Retina (tissue), 1 donor: ENCODE results near the gene FAM170B.

Experiments
- DNase-seq: peaks from one replicate; pipeline ENCODE4 v3.0.0-alpha.2; 2016

Gene FAM170B

GRCh38 chr10:49119746-49120145, 14.1 kb downstream of the FAM170B start:
- no peak for DNase-seq

- DNase-seq: peak; percentile 55
Observed at GRCh38 chr10:49118430-49119074, 15.3 kb downstream of the FAM170B start.

DNA sequence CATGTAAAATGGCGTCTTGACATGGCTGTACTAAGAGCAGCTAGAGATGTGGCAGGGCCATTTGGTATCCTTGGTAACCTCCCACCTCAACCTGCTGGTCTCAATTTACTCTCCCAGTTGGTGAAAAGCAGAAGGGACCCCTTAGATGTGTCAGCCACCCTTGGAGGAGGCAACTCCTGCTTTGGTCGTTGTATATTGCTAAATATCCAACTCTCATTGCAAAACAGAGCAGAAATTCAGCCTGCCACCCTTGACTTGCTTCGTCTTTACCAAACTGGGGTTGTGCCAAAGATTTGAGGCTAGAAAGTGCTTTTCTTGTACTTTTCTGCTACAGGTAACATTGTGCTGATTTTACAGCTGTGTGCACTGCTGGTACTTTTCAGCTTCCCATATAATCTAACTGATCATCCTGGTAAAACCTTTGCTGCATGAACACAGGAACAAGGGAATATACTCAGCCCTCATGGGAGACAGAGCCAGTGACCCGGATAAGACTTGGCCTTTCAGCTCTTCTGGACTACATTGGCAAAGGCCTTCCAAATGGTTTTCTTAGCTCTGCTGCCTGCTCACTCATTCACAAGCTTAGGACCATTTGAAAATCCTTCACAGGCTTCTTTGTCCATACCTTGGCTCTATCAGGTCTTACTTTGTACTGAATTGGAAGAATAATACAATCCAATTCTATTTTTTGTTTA, 16.3 kb downstream of the FAM170B start:
- no peak for DNase-seq

DNA sequence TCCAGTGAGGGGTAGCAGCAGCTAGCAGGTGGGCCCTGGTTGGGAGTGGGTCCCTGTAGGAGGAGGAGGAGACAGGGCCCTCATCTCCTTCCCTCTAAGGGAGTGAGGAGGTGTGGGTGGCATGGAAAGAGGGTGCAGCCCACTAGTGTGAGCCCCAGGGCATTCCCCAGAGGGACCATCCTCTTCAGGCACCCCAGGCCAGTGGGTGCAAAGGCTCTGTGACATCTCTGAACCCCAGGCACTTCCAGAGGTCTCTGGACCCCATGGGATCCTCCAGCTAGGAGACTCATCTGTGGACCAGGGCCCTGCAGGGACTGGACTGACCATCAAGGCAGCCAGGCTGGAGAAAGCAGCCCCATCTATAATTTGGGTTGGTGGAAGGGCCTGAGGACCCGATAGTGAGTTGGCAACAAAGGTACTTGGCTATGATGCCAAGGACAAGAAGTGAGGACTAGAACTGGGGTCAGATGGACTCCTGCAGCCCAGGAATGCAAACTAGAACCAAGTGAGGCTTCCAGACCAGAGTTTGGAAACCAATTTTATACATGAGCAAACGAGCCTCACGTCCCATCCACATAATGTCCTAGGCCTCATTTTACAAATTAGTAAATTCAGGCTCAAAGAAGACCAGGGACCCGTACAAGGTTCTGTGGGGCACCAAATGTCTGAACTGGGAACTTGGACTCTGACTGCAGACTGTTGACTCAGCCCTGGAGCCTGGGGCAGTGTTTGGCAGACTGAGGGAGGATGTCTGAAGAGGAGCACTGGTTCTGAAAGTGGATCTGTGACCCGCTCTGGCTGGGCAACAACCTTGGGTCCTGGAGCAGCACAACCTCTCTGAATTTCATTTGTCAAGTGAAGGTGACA, 17.1 kb downstream of the FAM170B start:
- no peak for DNase-seq

DNA sequence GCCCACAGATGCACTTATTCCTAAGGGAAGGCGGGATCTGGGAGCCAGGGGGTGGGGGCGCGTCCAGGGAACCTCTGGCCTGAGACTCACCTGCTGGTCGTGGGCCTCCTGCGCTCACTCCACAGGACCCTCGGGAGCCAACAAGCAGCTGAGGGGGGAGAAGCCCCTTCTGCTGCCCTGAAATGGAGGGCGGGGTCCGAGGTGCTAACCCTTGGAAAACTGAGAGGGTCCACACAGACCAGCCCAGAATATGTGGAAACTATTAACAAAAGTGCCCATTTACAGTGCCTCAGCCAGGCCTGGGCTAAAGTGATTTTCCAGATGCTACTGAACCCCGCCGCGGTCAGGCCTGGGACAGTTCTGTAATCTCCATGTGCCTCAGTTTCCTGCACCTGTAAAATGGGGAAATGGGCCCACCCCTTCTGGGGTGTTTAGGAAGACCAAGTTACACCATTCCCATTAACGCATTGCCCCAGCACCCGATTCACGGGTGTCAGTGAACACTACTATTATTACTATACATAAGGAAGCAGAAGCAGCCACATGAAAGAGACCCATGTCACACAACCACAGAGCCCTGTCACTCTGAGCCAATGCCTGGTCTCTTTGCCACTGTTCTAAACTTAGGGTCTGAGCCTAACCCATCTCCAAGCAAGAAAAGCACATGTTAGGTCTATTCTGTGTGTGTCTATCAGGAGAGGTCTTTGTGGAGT, 17.9 kb downstream of the FAM170B start:
- no peak for DNase-seq

DNA sequence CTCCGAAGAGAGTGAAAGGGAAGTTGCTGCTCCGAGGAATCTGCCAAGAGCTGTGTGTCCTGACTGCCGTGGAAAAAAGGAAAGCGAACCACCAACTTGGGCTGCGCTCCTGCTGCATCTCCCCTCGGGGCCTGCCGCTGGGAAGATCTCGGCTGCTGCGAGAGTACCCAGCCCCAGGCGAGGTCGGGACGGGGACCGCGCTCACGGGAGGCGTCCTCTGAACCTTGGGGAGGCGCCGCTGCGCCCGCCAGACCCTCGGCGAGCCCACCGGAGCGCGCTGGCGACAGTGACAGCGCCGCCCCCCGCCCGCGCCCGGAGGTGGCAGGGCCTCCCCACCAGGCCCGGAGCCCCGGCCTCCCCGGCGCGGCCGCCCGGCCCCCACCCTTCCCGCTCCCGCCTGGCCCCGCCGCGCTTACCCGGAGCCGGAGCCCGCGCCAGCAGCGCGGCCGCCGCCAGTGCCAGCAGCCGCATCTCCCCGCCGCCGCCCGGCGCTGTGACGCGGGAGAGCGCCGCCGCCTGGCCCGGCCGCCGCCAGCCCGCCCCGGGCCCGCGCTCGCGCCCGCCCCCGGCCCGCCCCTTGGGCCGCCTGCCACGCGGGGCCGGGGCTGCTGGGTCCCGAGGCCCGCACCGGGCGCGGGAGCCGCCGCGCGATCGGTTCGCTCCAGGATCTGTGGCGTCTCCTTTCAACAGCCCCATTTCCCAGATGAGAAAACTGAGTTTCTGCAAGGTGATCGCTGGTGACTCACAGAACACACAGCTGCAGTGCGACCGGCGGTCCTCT, 18.6 kb downstream of the FAM170B start, which contains the start of gene VSTM4:
TSS of gene VSTM4 (minus strand) at position 508 of the 781 bp plus-strand sequence. CDS start at position 471, 37 bp downstream.
- DNase-seq: peak; percentile 77

DNA sequence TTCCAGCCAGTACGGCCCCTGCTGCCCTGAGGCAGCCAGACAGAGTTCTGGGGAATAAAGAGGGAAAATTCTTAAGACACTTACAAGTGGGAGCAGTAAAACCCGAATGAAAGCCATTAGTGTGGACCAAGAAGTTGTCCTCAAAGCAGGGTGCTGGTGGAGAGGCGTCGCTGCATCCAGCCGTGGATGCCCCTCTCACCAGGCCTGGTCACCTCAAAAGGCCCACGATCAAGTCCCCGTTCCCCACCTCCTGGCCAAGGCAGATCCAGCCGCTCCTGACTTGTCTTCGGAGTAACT, 19.2 kb downstream of the FAM170B start:
- DNase-seq: no peak

DNA sequence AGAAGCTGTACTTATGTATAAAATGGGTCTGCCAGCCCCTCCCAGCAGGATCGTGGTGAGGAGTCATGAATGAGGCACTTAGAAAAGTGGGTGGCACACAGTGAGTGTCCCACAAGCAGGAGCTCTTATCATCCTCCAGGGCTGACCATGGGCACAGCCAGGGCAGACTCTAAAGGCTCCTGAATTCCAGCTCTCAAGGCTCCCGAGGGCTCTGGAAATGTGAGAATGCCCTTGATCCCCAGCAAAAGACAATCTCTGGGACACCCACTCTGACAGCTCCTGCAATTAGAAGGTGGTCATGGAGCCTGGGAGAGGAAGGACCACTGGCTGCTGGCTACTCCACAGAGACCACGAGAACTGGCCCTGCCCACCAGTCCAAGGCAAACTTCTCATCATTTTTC, 20.1 kb downstream of the FAM170B start:
- DNase-seq: no peak

GRCh38 chr10:49112851-49113250, 21.0 kb downstream of the FAM170B start:
- no peak for DNase-seq

- no peak for DNase-seq
Observed at GRCh38 chr10:49112098-49112497, 21.7 kb downstream of the FAM170B start.

DNA sequence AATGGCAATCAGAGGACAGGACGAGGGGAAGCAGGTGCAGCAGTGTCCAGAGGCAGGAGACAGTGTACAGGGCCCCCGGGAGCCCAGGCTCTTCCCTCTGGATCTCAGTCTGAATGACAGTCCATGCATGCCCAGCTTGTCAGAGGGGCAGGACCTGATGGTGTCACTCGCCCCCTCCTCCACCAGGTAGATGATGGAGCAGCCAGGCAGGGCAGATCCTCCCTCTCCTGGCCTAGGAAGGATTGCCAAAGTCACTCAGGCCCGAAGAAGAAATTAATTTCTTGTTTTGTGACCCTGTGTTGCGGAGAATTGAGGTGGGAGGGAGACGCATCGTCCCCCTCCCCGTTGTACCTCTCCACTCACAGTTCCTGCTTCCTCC, 22.5 kb downstream of the FAM170B start:
- DNase-seq: no peak

- DNase-seq: no peak
Observed at GRCh38 chr10:49110684-49111319, 23.0 kb downstream of the FAM170B start.

DNA sequence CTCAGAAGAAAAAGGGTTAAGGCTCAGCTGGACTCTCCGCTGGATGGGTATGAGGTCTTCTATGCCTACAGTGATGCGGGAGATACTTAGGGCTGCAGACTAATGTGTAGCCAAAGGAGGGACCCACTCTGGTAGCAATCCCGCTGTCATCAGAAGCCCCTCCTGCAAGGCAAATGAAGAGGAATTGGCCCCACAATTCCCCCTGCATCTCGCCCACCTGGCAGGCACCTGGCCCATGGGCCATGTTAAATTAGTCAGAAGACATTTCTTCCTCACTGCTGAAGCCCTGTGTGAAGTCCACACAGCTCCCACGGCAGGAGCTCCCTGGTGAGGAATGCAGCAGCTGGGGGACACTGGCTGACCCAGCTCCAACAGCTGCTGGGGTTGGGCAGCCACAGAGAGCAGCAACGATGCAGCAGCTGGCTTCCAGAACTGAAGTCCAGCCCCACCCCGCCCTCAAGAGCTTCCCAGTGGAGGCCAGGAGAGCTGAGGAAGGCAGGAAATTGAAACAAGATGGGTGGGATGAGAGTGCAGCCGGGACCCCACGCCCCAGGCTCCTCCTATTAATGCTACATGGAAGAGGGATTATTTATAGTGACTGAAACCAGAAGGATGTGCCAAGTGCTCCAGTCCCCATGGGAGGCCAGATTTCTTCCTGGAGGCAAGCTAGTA, 24.0 kb downstream of the FAM170B start:
- DNase-seq: peak; percentile 41

GRCh38 chr10:49108656-49109055, 25.2 kb downstream of the FAM170B start:
- DNase-seq: no peak

DNA sequence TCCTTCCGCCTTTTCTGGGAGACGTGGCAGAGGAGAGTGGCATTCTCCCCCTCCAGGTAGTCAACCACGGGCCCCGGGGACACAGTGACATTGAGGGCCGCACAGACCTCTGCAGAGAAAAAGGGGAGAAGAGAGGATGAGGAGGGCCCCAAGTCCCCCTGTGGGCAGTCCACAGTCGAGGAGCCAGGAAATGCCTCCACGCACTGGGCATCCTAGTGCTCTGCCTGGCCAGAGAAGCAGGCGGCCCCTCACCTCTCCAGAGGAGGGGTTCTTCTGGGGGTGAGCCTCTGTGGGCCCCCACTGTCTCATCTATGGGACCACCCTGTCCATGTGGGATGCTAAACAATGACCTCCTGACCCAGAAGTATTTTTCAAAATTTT, 25.9 kb downstream of the FAM170B start:
- DNase-seq: no peak

- no peak for DNase-seq
Observed at GRCh38 chr10:49107111-49107886, 26.5 kb downstream of the FAM170B start.

DNA sequence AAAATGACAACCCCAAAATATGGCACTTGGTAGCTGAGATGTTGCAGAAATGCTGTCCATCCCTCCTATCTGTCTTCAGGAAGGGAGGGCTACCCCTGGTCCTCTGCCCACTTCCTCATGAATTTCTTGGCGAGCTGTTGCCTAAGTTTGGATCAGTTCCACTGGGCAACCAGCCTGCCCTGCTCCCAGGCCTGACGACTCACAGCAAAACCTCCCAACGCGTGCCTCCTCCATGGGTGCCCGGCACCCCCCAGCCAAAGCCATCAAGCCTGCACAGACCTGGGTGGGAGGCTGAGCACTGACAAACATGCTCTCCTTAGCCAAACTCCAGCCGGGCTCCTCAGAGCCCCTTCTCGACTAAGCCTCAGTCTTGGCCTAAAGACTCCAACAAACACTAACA, 27.4 kb downstream of the FAM170B start:
- DNase-seq: no peak

GRCh38 chr10:49105076-49105475, 28.7 kb downstream of the FAM170B start:
- DNase-seq: no peak

- DNase-seq: no peak
Observed at GRCh38 chr10:49104323-49104722, 29.5 kb downstream of the FAM170B start.

GRCh38 chr10:49103761-49104160, 30.1 kb downstream of the FAM170B start:
- no peak for DNase-seq

DNA sequence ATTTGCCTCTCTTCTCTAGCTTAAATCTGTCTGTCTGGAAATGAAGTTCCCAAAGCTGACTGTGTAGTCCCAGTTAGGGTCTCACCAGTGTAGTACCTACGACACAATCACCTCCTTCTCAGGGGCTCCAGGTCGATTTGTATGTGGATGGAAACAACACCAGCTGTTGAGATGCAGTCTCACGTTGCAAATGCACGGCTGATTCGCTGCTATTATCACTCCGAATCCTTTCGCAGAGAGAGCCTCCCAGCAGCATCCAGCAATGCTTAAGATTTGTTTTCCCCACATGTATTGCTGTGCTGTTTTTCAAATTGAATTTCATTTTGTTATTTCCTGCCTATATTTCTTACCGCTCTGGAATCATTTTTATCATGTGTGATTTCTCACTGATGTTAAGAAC, 34.8 kb downstream of the FAM170B start:
- DNase-seq: no peak
